ENCODE measurements around the gene SOD3. TPM values are rescaled to one million over a fixed set of nuclear protein-coding genes. Genes with fewer than 3 reads are reported as not detected.

Gene SOD3
- polyA plus RNA-seq, 1 donor (not counting 4 experiments of a cell fraction or from before 2014, with no cell fraction given), result not detected

DNA sequence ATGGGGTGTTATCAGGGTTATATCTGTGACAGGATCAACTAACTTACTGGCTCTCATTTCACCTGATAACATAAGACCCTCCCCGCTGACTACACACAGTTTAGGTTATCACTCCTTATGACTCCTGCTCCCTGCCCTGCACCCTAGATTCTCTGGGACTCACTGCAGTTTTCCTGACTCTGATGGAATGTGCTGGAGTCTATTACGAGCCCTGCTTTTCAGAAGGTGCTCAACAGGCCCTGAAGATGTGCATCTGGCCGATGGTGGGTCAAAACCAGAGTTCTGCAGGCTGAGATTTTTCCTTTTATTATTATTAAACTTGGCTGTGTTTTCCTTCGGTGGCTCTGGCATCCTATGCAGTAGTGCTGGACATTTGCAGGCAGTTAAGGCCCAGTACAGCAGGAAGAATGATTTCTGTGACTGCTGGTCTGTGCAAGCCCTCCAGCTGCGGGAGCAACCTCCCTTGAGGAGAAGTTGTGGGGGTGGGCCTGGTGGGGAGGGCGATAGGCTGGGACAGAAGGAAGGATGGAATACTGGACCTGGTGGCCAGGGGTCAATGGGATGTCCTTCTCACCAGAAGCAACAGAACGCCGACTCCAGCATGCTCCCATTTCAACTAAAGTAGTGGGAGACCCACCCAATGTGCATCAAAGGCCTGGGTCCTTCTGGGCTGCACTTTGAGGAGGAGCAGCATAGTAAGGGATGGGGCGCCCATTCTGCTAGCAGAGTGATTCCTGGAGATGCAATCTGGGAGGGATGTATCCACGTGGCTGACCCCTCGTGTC, 11.0 kb downstream of the SOD3 start:
- H3K9me3 ChIP-seq (ENCODE audit: control insufficient read depth, low read depth, low read length), result no peaks in the 10 kb centered on the region
- TF ChIP-seq, protein P1, sequence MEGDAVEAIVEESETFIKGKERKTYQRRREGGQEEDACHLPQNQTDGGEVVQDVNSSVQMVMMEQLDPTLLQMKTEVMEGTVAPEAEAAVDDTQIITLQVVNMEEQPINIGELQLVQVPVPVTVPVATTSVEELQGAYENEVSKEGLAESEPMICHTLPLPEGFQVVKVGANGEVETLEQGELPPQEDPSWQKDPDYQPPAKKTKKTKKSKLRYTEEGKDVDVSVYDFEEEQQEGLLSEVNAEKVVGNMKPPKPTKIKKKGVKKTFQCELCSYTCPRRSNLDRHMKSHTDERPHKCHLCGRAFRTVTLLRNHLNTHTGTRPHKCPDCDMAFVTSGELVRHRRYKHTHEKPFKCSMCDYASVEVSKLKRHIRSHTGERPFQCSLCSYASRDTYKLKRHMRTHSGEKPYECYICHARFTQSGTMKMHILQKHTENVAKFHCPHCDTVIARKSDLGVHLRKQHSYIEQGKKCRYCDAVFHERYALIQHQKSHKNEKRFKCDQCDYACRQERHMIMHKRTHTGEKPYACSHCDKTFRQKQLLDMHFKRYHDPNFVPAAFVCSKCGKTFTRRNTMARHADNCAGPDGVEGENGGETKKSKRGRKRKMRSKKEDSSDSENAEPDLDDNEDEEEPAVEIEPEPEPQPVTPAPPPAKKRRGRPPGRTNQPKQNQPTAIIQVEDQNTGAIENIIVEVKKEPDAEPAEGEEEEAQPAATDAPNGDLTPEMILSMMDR (optimal IDR thresholded peaks at IDR 0.05 in 1 of 3, IDR thresholded peaks at IDR 0.05 in 1 of 3, conservative IDR thresholded peaks at IDR 0.05 in 1 of 3; ENCODE audit: extremely low read depth in 1 of 3, insufficient read depth in 2 of 3, low read length in 3 of 3), result no peak
- no peak for TF ChIP-seq EZH2 (IDR thresholded peaks at IDR 0.05; ENCODE audit: low read length)
- dilution Hi-C loops (cut with MboI; ENCODE audit: extremely low pct_ligation_motif_present, low sequenced_read_pairs), result no loop called here
- H3K27me3 ChIP-seq (ENCODE audit: control insufficient read depth, extremely low read depth, insufficient read depth, low read length), result no peaks in the 10 kb centered on the region
- DNase-seq (ENCODE audit: low read depth, low spot score), result no peak
- no peak overlapping the region for H3K4me3 ChIP-seq (ENCODE audit: control insufficient read depth in 2 of 3, extremely low read depth in 1 of 3, insufficient read depth in 2 of 3, low read depth in 1 of 3, low read length in 3 of 3)
- H3K4me2 ChIP-seq (ENCODE audit: control insufficient read depth, extremely low read depth, insufficient read depth, low read depth, low read length), result no peak overlapping the region
- H2AFZ ChIP-seq (ENCODE audit: control insufficient read depth, low read length), result no peak overlapping the region
- no peaks in the 10 kb centered on the region for H3K79me2 ChIP-seq (ENCODE audit: control insufficient read depth, insufficient read depth, low read length)
- no peak overlapping the region for H3K9ac ChIP-seq (ENCODE audit: control insufficient read depth, extremely low read depth, insufficient read depth, low read length)
- no peak for FAIRE-seq
- H3K4me1 ChIP-seq (ENCODE audit: control insufficient read depth, extremely low read depth, insufficient read depth, low read length), result peaks cover 12% of the 10 kb centered on the region
- no peaks in the 10 kb centered on the region for H3K36me3 ChIP-seq (ENCODE audit: control insufficient read depth in 2 of 2, extremely low read depth in 1 of 2, insufficient read depth in 2 of 2, low read length in 2 of 2)
- H3K9me1 ChIP-seq (ENCODE audit: control insufficient read depth, extremely low read depth, insufficient read depth, low read length), result no peaks in the 10 kb centered on the region
- no peak overlapping the region for H3K27ac ChIP-seq (ENCODE audit: control insufficient read depth, insufficient read depth, low read length)
- H4K20me1 ChIP-seq (ENCODE audit: control insufficient read depth, extremely low read depth, insufficient read depth, low read length), result no peaks in the 10 kb centered on the region

DNA sequence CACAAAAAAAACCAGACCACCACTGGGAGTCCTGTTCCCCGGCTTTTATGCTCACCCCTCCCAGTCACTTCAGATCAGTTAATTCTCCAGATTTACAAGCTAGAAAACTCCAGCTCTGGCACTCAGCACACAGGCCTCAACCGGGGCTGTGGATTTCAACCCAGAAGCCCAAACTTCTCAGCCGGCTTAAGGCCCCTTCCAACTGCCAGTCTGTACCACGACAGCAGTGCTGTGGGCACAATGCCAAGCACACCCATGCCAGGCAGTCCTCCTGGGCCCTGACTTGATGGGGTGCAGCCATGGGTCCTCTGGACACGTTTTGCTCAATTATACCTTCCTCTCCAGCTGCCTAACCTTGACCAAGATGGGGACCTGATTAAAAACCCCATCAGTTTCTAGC, 12.2 kb downstream of the SOD3 start:
- H3K27ac ChIP-seq (ENCODE audit: control insufficient read depth, insufficient read depth, low read length), result no peak overlapping the region
- dilution Hi-C loops (cut with MboI; ENCODE audit: extremely low pct_ligation_motif_present, low sequenced_read_pairs), result no loop called here
- DNase-seq (ENCODE audit: low read depth, low spot score), result no peak
- no peaks in the 10 kb centered on the region for H3K9me1 ChIP-seq (ENCODE audit: control insufficient read depth, extremely low read depth, insufficient read depth, low read length)
- no peaks in the 10 kb centered on the region for H3K79me2 ChIP-seq (ENCODE audit: control insufficient read depth, insufficient read depth, low read length)
- no peaks in the 10 kb centered on the region for H4K20me1 ChIP-seq (ENCODE audit: control insufficient read depth, extremely low read depth, insufficient read depth, low read length)
- H3K4me1 ChIP-seq (ENCODE audit: control insufficient read depth, extremely low read depth, insufficient read depth, low read length), result peaks cover 12% of the 10 kb centered on the region
- H3K4me2 ChIP-seq (ENCODE audit: control insufficient read depth, extremely low read depth, insufficient read depth, low read depth, low read length), result no peak overlapping the region
- H2AFZ ChIP-seq (ENCODE audit: control insufficient read depth, low read length), result no peak overlapping the region
- no peak overlapping the region for H3K4me3 ChIP-seq (ENCODE audit: control insufficient read depth in 2 of 3, extremely low read depth in 1 of 3, insufficient read depth in 2 of 3, low read depth in 1 of 3, low read length in 3 of 3)
- FAIRE-seq, result no peak
- TF ChIP-seq, protein P1 (optimal IDR thresholded peaks at IDR 0.05 in 1 of 3, IDR thresholded peaks at IDR 0.05 in 1 of 3, conservative IDR thresholded peaks at IDR 0.05 in 1 of 3; ENCODE audit: extremely low read depth in 1 of 3, insufficient read depth in 2 of 3, low read length in 3 of 3), result no peak
- TF ChIP-seq EZH2 (IDR thresholded peaks at IDR 0.05; ENCODE audit: low read length), result no peak
- H3K36me3 ChIP-seq (ENCODE audit: control insufficient read depth in 2 of 2, extremely low read depth in 1 of 2, insufficient read depth in 2 of 2, low read length in 2 of 2), result no peaks in the 10 kb centered on the region
- no peaks in the 10 kb centered on the region for H3K27me3 ChIP-seq (ENCODE audit: control insufficient read depth, extremely low read depth, insufficient read depth, low read length)
- no peaks in the 10 kb centered on the region for H3K9me3 ChIP-seq (ENCODE audit: control insufficient read depth, low read depth, low read length)
- H3K9ac ChIP-seq (ENCODE audit: control insufficient read depth, extremely low read depth, insufficient read depth, low read length), result no peak overlapping the region
